Panc1 (cell line): ENCODE data around the gene CTDSP2. TPM values are rescaled to one million over a fixed set of nuclear protein-coding genes. Genes with fewer than 3 reads are reported as not detected.

Experiments
- ATAC-seq: fragments of 200-7000 bp; cut with Tn5 transposase; 2 replicates; pipeline ENCODE4 v1.9.1; 2020; ENCODE audit warnings: mild to moderate bottlenecking, moderate library complexity
- BruUV-seq: library from RNA; stranded (reverse); fragments of 400-500 nt; replicated peaks from 2 replicates; lab custom pipeline; 2021; lab: Mats Ljungman, UMichigan
- CTCF ChIA-PET: fragments of 300-600 bp; sonication (Branson Sonifier 250); formaldehyde crosslinking; loops from one replicate; lab custom pipeline; 2022; ENCODE audit warnings: antibody characterized with exemption; lab: Charles Lee
- POLR2A ChIA-PET: fragments of 300-600 bp; sonication (Branson Sonifier 250); formaldehyde crosslinking; loops from one replicate; lab custom pipeline; 2022; ENCODE audit warnings: antibody characterized with exemption; lab: Charles Lee
- DNase-seq: peaks from one replicate; pipeline ENCODE4 v3.0.0-alpha.2; 2010; ENCODE audit warnings: low read depth, low spot score
- H3K27ac ChIP-seq: 2 replicates; pipeline ENCODE4 v1.5.1; 2011; ENCODE audit warnings: mild to moderate bottlenecking, low read length, inconsistent platforms
- H3K27me3 ChIP-seq: fragments of 200-500 bp; sonication (Bioruptor generic); 2 replicates; pipeline ENCODE4 v1.6.0; 2014; ENCODE audit warnings: low read length, inconsistent platforms; ENCODE audit not compliant: control insufficient read depth, insufficient read depth
- H3K36me3 ChIP-seq: fragments of 200-500 bp; sonication (Bioruptor generic); 2 replicates; pipeline ENCODE4 v1.5.1; 2014; ENCODE audit warnings: inconsistent platforms, mild to moderate bottlenecking, low read length, moderate library complexity; ENCODE audit not compliant: control insufficient read depth, insufficient read depth
- H3K4me1 ChIP-seq: 2 replicates; pipeline ENCODE4 v1.5.1; 2011; ENCODE audit warnings: inconsistent platforms, mild to moderate bottlenecking, low read length, moderate library complexity; ENCODE audit not compliant: control insufficient read depth, insufficient read depth
- H3K4me3 ChIP-seq, 2 experiments: 2 replicates each; pipeline ENCODE4 v1.5.1; 2011 to 2012; ENCODE audit warnings: low read depth in 2 of 2, low read length in 2 of 2, mild to moderate bottlenecking in 2 of 2, inconsistent platforms in 1 of 2, moderate library complexity in 1 of 2
- H3K9me3 ChIP-seq: fragments of 200-500 bp; sonication (Bioruptor generic); 2 replicates; pipeline ENCODE4 v1.5.1; 2014; ENCODE audit warnings: low read depth, mild to moderate bottlenecking, inconsistent platforms, low read length, moderate library complexity; ENCODE audit not compliant: control insufficient read depth, insufficient read depth
- CTCF ChIP-seq: fragments of 450-650 bp; IDR thresholded peaks from 2 replicates; pipeline ENCODE4 v1.5.1; 2017; ENCODE audit warnings: mild to moderate bottlenecking
- POLR2AphosphoS5 ChIP-seq: IDR thresholded peaks from 2 replicates; pipeline ENCODE4 v1.6.1; 2012; ENCODE audit warnings: mild to moderate bottlenecking, low read depth, low read length, moderate library complexity
- REST ChIP-seq, 2 experiments: IDR thresholded peaks; 2 replicates each; pipeline ENCODE4 v1.6.1; 2011 to 2012; ENCODE audit warnings: low read depth in 2 of 2, control low read depth in 1 of 2, low read length in 1 of 2, mild to moderate bottlenecking in 1 of 2, moderate library complexity in 1 of 2; ENCODE audit not compliant: insufficient read depth in 1 of 2
- SIN3A ChIP-seq: IDR thresholded peaks from 2 replicates; pipeline ENCODE4 v1.6.1; 2012; ENCODE audit warnings: low read depth, mild to moderate bottlenecking, low read length, moderate library complexity, borderline replicate concordance; ENCODE audit not compliant: insufficient read depth
- TCF7L2 ChIP-seq: IDR thresholded peaks from 2 replicates; pipeline ENCODE4 v1.6.1; 2011; ENCODE audit warnings: mild to moderate bottlenecking, low read depth, low read length, inconsistent platforms
- in situ Hi-C: cut with HindIII; loops from 2 replicates; pipeline ENCODE4 v1.10.0; 2016; ENCODE audit warnings: low sequenced_read_pairs, low pct_unique_long_range_greater_than_20kb
- intact Hi-C: fragments of 100-400 bp; cut with micrococcal nuclease; formaldehyde crosslinking; loops from one replicate; pipeline ENCODE4 v1.10.0; 2022; ENCODE audit not compliant: unreplicated experiment
- total RNA-seq: library from RNA; stranded (reverse); gene quantifications from one replicate; pipeline ENCODE4 v1.2.1, GENCODE V29; 2021; ENCODE audit not compliant: unreplicated experiment

CTDSP2 gene
- total RNA-seq, 1 experiment from 2014 or later, result 120 TPM

- Histone ChIP-seq H3K36me3 (no peaks in the 10 kb centered on the region; the same call in 1 of the 2 replicates), H3K4me3 (no peak overlapping the region), H3K27ac (no peak overlapping the region), H3K9me3 (no peaks in the 10 kb centered on the region), H3K27me3 (no peaks in the 10 kb centered on the region), H3K4me1 (peaks cover 4% of the 10 kb centered on the region)
- CTCF ChIA-PET, result no interaction called here
- in situ Hi-C loops, result no loop called here
- no TSS peak for BruUV-seq
- POLR2A ChIA-PET, result no interaction called here
- TF ChIP-seq POLR2AphosphoS5 (no peak), TCF7L2 (no peak), REST (IDR thresholded peaks at IDR 0.05; ENCODE audit: insufficient read depth in 1 of 2, low read depth in 2 of 2, low read length in 1 of 2) (no peak), SIN3A (no peak), CTCF (no peak)
- intact Hi-C loops, result no loop called here
- no peak for DNase-seq
- ATAC-seq, result no peak
These were observed 66.8 kb downstream of the CTDSP2 start for GRCh38 chr12:57779736-57780135.

GRCh38 chr12:57777911-57778310, 68.6 kb downstream of the CTDSP2 start:
- no peaks in the 10 kb centered on the region for H3K27me3 ChIP-seq
- POLR2A ChIA-PET, result interaction anchor here (0.6 kb wide), 1 partner anchor 126 kb away, joined by 3 read pairs; no protein-coding TSS in a partner anchor
- intact Hi-C loops, result no loop called here

More at GRCh38 chr12:57777911-57778310, 68.6 kb downstream of the CTDSP2 start:
- DNase-seq (no peak), ATAC-seq (no peak)
- BruUV-seq, result no TSS peak
- TF ChIP-seq POLR2AphosphoS5 (no peak), REST (IDR thresholded peaks at IDR 0.05; ENCODE audit: insufficient read depth in 1 of 2, low read depth in 2 of 2, low read length in 1 of 2) (no peak), SIN3A (no peak), CTCF (no peak), TCF7L2 (no peak)
- H3K4me1 ChIP-seq, result peaks cover 4% of the 10 kb centered on the region; the same call in 1 of the 2 replicates
- H3K4me3 ChIP-seq, result no peak overlapping the region
- peaks cover under 1% of the 10 kb centered on the region; the same call in 1 of the 2 replicates for H3K36me3 ChIP-seq
- no peak overlapping the region for H3K27ac ChIP-seq
- no peaks in the 10 kb centered on the region for H3K9me3 ChIP-seq
- in situ Hi-C loops, result no loop called here
- CTCF ChIA-PET, result interaction anchor here (0.7 kb wide), 1 partner anchor 18 kb away, joined by 6 read pairs; no protein-coding TSS in a partner anchor
